Stimulated activated CD4-positive, alpha-beta T cell treated with anti-CD3 and anti-CD28 coated beads, Interleukin-15, amount 100 ng/mL, for 48 hours (primary cell): ENCODE data around the gene RMDN3.

Source experiments
- DNase-seq, 2 donors: peaks; one replicate each; pipeline ENCODE4 v3.0.0-alpha.2; 2020; ENCODE audit warnings: low read depth in 2 of 2

Gene RMDN3

GRCh38 chr15:40747685-40748631 is 7.1 kb downstream of the RMDN3 start:
- DNase-seq = no peak

GRCh38 chr15:40746916-40747418 is 8.1 kb downstream of the RMDN3 start:
- no peak for DNase-seq

- no peak for DNase-seq
Observed at GRCh38 chr15:40744815-40745152, 10.3 kb downstream of the RMDN3 start.

GRCh38 chr15:40743921-40744814 is 10.9 kb downstream of the RMDN3 start:
- DNase-seq = peak in 1 of 2 donors; percentile 59

GRCh38 chr15:40743485-40743901 is 11.6 kb downstream of the RMDN3 start:
- DNase-seq = no peak

GRCh38 chr15:40739854-40740253 is 15.2 kb downstream of the RMDN3 start:
- no peak for DNase-seq

GRCh38 chr15:40739047-40739446 is 16.0 kb downstream of the RMDN3 start:
- DNase-seq = no peak

- no peak for DNase-seq
Observed at GRCh38 chr15:40737048-40737447, 18.0 kb downstream of the RMDN3 start.

- no peak for DNase-seq
Observed at GRCh38 chr15:40736575-40736974, 18.5 kb downstream of the RMDN3 start.

- DNase-seq = no peak
Observed at GRCh38 chr15:40731034-40731433, 24.0 kb downstream of the RMDN3 start.

- DNase-seq = no peak
Observed at GRCh38 chr15:40723919-40724318, 31.1 kb downstream of the RMDN3 start.

- no peak for DNase-seq
Observed at GRCh38 chr15:40722934-40723333, 32.1 kb downstream of the RMDN3 start.

GRCh38 chr15:40722354-40722753 is 32.7 kb downstream of the RMDN3 start:
- DNase-seq = no peak

- DNase-seq = no peak
Observed at GRCh38 chr15:40721701-40722100, 33.4 kb downstream of the RMDN3 start.

GRCh38 chr15:40716165-40716564 is 38.9 kb downstream of the RMDN3 start:
- DNase-seq = no peak

GRCh38 chr15:40714144-40714543 is 40.9 kb downstream of the RMDN3 start:
- DNase-seq = no peak

GRCh38 chr15:40706121-40706520 is 48.9 kb downstream of the RMDN3 start:
- DNase-seq = no peak

- DNase-seq = no peak
Observed at GRCh38 chr15:40702077-40702476, 53.0 kb downstream of the RMDN3 start.

GRCh38 chr15:40697916-40698315 is 57.1 kb downstream of the RMDN3 start:
- no peak for DNase-seq

- DNase-seq = no peak
Observed at GRCh38 chr15:40696228-40696627, 58.8 kb downstream of the RMDN3 start.

GRCh38 chr15:40695469-40695890 is 59.6 kb downstream of the RMDN3 start:
- DNase-seq = no peak

GRCh38 chr15:40694688-40695468 is 60.2 kb downstream of the RMDN3 start, which contains the start of gene RAD51:
RAD51 (plus strand) TSS chr15:40695174; CDS start chr15:40698759, 3,585 bp downstream.
- DNase-seq = peak; percentile 90
